HEK293 (cell line): ENCODE results near the gene RPS6KA5.

ENCODE experiments used
- CTCF ChIA-PET: fragments of 350-600 bp; formaldehyde crosslinking; extraction: SDS; loops from one replicate; lab custom pipeline; 2021; ENCODE audit warnings: antibody characterized with exemption; lab: Yijun Ruan, JAX
- POLR2A ChIA-PET: fragments of 300-600 bp; formaldehyde crosslinking; extraction: SDS; loops from one replicate; lab custom pipeline; 2020; ENCODE audit warnings: antibody characterized with exemption, inconsistent platforms; lab: Yijun Ruan, JAX
- H3K27ac ChIP-seq: fragments of 200-500 bp; sonication (Bioruptor generic); 2 replicates; pipeline ENCODE4 v1.5.1; 2014; ENCODE audit warnings: low read depth, low read length, control low read depth, inconsistent platforms; ENCODE audit errors: extremely low read depth
- H3K36me3 ChIP-seq, 2 experiments: fragments of 200-500 bp in 1 of 2; sonication (Bioruptor generic) in 1 of 2; 1 replicate in 1 of 2; 2 replicates in 1 of 2; pipeline ENCODE4 v1.5.1; 2014 to 2017; ENCODE audit warnings: inconsistent platforms in 2 of 2, low read length in 2 of 2; ENCODE audit not compliant: control insufficient read depth in 2 of 2, insufficient read depth in 1 of 2
- H3K4me1 ChIP-seq: fragments of 200-500 bp; sonication (Bioruptor generic); 2 replicates; pipeline ENCODE4 v1.5.1; 2014; ENCODE audit warnings: mild to moderate bottlenecking, low read length, inconsistent platforms; ENCODE audit not compliant: control insufficient read depth, insufficient read depth
- H3K4me3 ChIP-seq: 2 replicates; pipeline ENCODE4 v1.5.1; 2011; ENCODE audit warnings: low read depth, mild to moderate bottlenecking, control low read depth, low read length, moderate library complexity
- H3K9me3 ChIP-seq: fragments of 200-500 bp; sonication (Bioruptor generic); 2 replicates; pipeline ENCODE4 v1.5.1; 2014; ENCODE audit warnings: low read depth, low read length, inconsistent platforms; ENCODE audit not compliant: control insufficient read depth, insufficient read depth
- KLF16 ChIP-seq: fragments of 450-650 bp; formaldehyde crosslinking; IDR thresholded peaks from 2 replicates; pipeline ENCODE4 v1.5.1; 2017; ENCODE audit warnings: missing biosample characterization, missing genetic modification characterization
- MYNN ChIP-seq: fragments of 450-650 bp; formaldehyde crosslinking; IDR thresholded peaks from 2 replicates; pipeline ENCODE4 v1.5.1; 2016; ENCODE audit warnings: missing biosample characterization, missing genetic modification characterization, borderline replicate concordance
- SCRT1 ChIP-seq: fragments of 450-650 bp; formaldehyde crosslinking; IDR thresholded peaks from 2 replicates; pipeline ENCODE4 v1.5.1; 2016; ENCODE audit warnings: missing biosample characterization, missing genetic modification characterization, borderline replicate concordance
- ZIC2 ChIP-seq: fragments of 450-650 bp; formaldehyde crosslinking; IDR thresholded peaks from 2 replicates; pipeline ENCODE4 v1.5.1; 2016; ENCODE audit warnings: missing biosample characterization, missing genetic modification characterization
- ZNF138 ChIP-seq: fragments of 450-650 bp; formaldehyde crosslinking; IDR thresholded peaks from 2 replicates; pipeline ENCODE4 v1.5.1; 2016; ENCODE audit warnings: missing biosample characterization, missing genetic modification characterization, borderline replicate concordance
- ZNF157 ChIP-seq: fragments of 450-650 bp; formaldehyde crosslinking; IDR thresholded peaks from 2 replicates; pipeline ENCODE4 v1.5.1; 2016; ENCODE audit warnings: missing biosample characterization, missing genetic modification characterization
- ZNF175 ChIP-seq: fragments of 450-650 bp; formaldehyde crosslinking; IDR thresholded peaks from 2 replicates; pipeline ENCODE4 v1.5.1; 2016; ENCODE audit warnings: missing biosample characterization, missing genetic modification characterization
- ZNF23 ChIP-seq: fragments of 450-650 bp; formaldehyde crosslinking; IDR thresholded peaks from 2 replicates; pipeline ENCODE4 v1.5.1; 2016; ENCODE audit warnings: missing biosample characterization, missing genetic modification characterization, borderline replicate concordance
- ZNF280C ChIP-seq: fragments of 450-650 bp; formaldehyde crosslinking; IDR thresholded peaks from 2 replicates; pipeline ENCODE4 v1.5.1; 2016; ENCODE audit warnings: missing biosample characterization, missing genetic modification characterization
- ZNF292 ChIP-seq: fragments of 450-650 bp; formaldehyde crosslinking; IDR thresholded peaks from 2 replicates; pipeline ENCODE4 v1.5.1; 2016; ENCODE audit warnings: low read depth, missing biosample characterization, missing genetic modification characterization, borderline replicate concordance
- ZNF302 ChIP-seq: fragments of 450-650 bp; formaldehyde crosslinking; IDR thresholded peaks from 2 replicates; pipeline ENCODE4 v1.5.1; 2016; ENCODE audit warnings: missing biosample characterization, missing genetic modification characterization, low read depth
- ZNF335 ChIP-seq: fragments of 450-650 bp; formaldehyde crosslinking; conservative IDR thresholded peaks from 2 replicates; pipeline ENCODE4 v1.5.1; 2016; ENCODE audit warnings: missing biosample characterization, missing genetic modification characterization
- ZNF391 ChIP-seq: fragments of 450-650 bp; formaldehyde crosslinking; IDR thresholded peaks from 2 replicates; pipeline ENCODE4 v1.5.1; 2016; ENCODE audit warnings: low read depth, missing biosample characterization, missing genetic modification characterization, borderline replicate concordance
- ZNF404 ChIP-seq: fragments of 450-650 bp; formaldehyde crosslinking; IDR thresholded peaks from 2 replicates; pipeline ENCODE4 v1.5.1; 2017; ENCODE audit warnings: missing biosample characterization, missing genetic modification characterization
- ZNF560 ChIP-seq: fragments of 450-650 bp; formaldehyde crosslinking; IDR thresholded peaks from 2 replicates; pipeline ENCODE4 v1.5.1; 2017; ENCODE audit warnings: missing biosample characterization, missing genetic modification characterization, borderline replicate concordance
- ZNF707 ChIP-seq: fragments of 450-650 bp; formaldehyde crosslinking; IDR thresholded peaks from 2 replicates; pipeline ENCODE4 v1.5.1; 2016; ENCODE audit warnings: missing biosample characterization, missing genetic modification characterization
- ZNF785 ChIP-seq: fragments of 450-650 bp; formaldehyde crosslinking; IDR thresholded peaks from 2 replicates; pipeline ENCODE4 v1.5.1; 2016; ENCODE audit warnings: missing biosample characterization, missing genetic modification characterization
- ZSCAN16 ChIP-seq: fragments of 450-650 bp; formaldehyde crosslinking; IDR thresholded peaks from 2 replicates; pipeline ENCODE4 v1.5.1; 2016; ENCODE audit warnings: missing biosample characterization, missing genetic modification characterization
- ZSCAN23 ChIP-seq: fragments of 450-650 bp; formaldehyde crosslinking; IDR thresholded peaks from 2 replicates; pipeline ENCODE4 v1.5.1; 2016; ENCODE audit warnings: missing biosample characterization, missing genetic modification characterization
- ZXDB ChIP-seq: fragments of 450-650 bp; formaldehyde crosslinking; IDR thresholded peaks from 2 replicates; pipeline ENCODE4 v1.5.1; 2016; ENCODE audit warnings: missing biosample characterization, missing genetic modification characterization
- TF ChIP-seq, protein P1 (sequence below): fragments of 450-650 bp; formaldehyde crosslinking; IDR thresholded peaks from 2 replicates; pipeline ENCODE4 v1.5.1; 2016; ENCODE audit warnings: missing biosample characterization, missing genetic modification characterization
- TF ChIP-seq, protein P2 (sequence below): fragments of 450-650 bp; formaldehyde crosslinking; IDR thresholded peaks from 2 replicates; pipeline ENCODE4 v1.5.1; 2016; ENCODE audit warnings: missing biosample characterization, missing genetic modification characterization
- TF ChIP-seq, protein P3 (sequence below): fragments of 450-650 bp; formaldehyde crosslinking; IDR thresholded peaks from 2 replicates; pipeline ENCODE4 v1.5.1; 2016; ENCODE audit warnings: missing biosample characterization, missing genetic modification characterization
- TF ChIP-seq, protein P4 (sequence below): fragments of 450-650 bp; formaldehyde crosslinking; optimal IDR thresholded peaks from 2 replicates; pipeline ENCODE3; 2016; ENCODE audit warnings: missing biosample characterization, mild to moderate bottlenecking, missing genetic modification characterization

The RPS6KA5 gene

GRCh38 chr14:91108941-91109611 is 48.6 kb upstream of the RPS6KA5 start:
- Histone ChIP-seq H3K4me1 (peaks cover 8% of the 10 kb centered on the region), H3K9me3 (no peaks in the 10 kb centered on the region), H3K36me3 (no peaks in the 10 kb centered on the region), H3K27ac (no peak overlapping the region)
- ChIA-PET CTCF (no interaction called here), POLR2A (no interaction called here)
- TF ChIP-seq, protein P1, sequence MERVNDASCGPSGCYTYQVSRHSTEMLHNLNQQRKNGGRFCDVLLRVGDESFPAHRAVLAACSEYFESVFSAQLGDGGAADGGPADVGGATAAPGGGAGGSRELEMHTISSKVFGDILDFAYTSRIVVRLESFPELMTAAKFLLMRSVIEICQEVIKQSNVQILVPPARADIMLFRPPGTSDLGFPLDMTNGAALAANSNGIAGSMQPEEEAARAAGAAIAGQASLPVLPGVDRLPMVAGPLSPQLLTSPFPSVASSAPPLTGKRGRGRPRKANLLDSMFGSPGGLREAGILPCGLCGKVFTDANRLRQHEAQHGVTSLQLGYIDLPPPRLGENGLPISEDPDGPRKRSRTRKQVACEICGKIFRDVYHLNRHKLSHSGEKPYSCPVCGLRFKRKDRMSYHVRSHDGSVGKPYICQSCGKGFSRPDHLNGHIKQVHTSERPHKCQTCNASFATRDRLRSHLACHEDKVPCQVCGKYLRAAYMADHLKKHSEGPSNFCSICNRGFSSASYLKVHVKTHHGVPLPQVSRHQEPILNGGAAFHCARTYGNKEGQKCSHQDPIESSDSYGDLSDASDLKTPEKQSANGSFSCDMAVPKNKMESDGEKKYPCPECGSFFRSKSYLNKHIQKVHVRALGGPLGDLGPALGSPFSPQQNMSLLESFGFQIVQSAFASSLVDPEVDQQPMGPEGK (tag by site-specific recombination), result no peak
- TF ChIP-seq ZNF707 (tag by site-specific recombination), result no peak
- TF ChIP-seq, protein P2, sequence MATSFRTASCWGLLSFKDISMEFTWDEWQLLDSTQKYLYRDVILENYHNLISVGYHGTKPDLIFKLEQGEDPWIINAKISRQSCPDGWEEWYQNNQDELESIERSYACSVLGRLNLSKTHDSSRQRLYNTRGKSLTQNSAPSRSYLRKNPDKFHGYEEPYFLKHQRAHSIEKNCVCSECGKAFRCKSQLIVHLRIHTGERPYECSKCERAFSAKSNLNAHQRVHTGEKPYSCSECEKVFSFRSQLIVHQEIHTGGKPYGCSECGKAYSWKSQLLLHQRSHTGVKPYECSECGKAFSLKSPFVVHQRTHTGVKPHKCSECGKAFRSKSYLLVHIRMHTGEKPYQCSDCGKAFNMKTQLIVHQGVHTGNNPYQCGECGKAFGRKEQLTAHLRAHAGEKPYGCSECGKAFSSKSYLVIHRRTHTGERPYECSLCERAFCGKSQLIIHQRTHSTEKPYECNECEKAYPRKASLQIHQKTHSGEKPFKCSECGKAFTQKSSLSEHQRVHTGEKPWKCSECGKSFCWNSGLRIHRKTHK (tag by site-specific recombination), result no peak
- peak; percentile 32 for TF ChIP-seq ZNF335
- TF ChIP-seq, all 188 proteins: peak for 1
- no peak overlapping the region for H3K4me3 ChIP-seq

DNA sequence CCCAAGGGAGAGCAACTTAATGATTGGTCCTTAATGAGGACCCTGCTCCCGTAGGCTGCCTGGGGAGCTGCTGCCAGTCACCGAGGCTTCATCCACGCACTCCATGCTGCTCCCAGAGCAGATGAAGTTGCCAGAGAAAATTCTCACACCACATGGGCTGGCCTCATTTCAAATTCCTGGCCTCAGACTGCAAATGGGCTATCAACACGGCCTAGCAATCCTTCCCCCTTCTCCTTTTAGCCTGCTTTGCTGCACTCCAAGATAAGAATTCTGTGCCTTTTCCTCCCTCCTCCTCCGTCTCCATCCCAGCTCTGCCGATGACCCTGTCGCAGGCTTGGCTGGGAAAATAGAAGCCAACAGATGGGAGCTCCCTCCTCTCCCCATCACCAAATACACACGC is 42.7 kb upstream of the RPS6KA5 start:
- H3K4me3 ChIP-seq, result no peak overlapping the region
- no peaks in the 10 kb centered on the region for H3K9me3 ChIP-seq
- ChIA-PET POLR2A (interaction anchor here (0.6 kb wide), 1 partner anchor 228 kb away, joined by 3 read pairs; no protein-coding TSS in a partner anchor), CTCF (no interaction called here)
- no peak overlapping the region for H3K27ac ChIP-seq
- no peaks in the 10 kb centered on the region for H3K36me3 ChIP-seq
- no peak for TF ChIP-seq ZNF157
- no peak for TF ChIP-seq KLF16 (tag by site-specific recombination)
- no peak for TF ChIP-seq SCRT1
- TF ChIP-seq ZSCAN23 (tag by site-specific recombination), result no peak
- TF ChIP-seq ZNF391 (tag by site-specific recombination), result no peak
- TF ChIP-seq ZXDB (tag by site-specific recombination), result no peak
- TF ChIP-seq, protein P3, sequence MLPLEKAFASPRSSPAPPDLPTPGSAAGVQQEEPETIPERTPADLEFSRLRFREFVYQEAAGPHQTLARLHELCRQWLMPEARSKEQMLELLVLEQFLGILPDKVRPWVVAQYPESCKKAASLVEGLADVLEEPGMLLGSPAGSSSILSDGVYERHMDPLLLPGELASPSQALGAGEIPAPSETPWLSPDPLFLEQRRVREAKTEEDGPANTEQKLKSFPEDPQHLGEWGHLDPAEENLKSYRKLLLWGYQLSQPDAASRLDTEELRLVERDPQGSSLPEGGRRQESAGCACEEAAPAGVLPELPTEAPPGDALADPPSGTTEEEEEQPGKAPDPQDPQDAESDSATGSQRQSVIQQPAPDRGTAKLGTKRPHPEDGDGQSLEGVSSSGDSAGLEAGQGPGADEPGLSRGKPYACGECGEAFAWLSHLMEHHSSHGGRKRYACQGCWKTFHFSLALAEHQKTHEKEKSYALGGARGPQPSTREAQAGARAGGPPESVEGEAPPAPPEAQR, result no peak
- TF ChIP-seq ZNF785 (tag by site-specific recombination), result no peak
- TF ChIP-seq ZNF404, result no peak
- TF ChIP-seq ZIC2 (tag by site-specific recombination), result no peak
- no peak for TF ChIP-seq ZNF23 (tag by site-specific recombination)
- no peak for TF ChIP-seq ZNF138 (tag by site-specific recombination)
- no peak for TF ChIP-seq ZNF560 (tag by site-specific recombination)
- TF ChIP-seq ZNF292 (tag by site-specific recombination), result no peak
- no peak for TF ChIP-seq ZSCAN16 (tag by site-specific recombination)
- no peak for TF ChIP-seq ZNF280C (tag by site-specific recombination)
- TF ChIP-seq, protein P4, sequence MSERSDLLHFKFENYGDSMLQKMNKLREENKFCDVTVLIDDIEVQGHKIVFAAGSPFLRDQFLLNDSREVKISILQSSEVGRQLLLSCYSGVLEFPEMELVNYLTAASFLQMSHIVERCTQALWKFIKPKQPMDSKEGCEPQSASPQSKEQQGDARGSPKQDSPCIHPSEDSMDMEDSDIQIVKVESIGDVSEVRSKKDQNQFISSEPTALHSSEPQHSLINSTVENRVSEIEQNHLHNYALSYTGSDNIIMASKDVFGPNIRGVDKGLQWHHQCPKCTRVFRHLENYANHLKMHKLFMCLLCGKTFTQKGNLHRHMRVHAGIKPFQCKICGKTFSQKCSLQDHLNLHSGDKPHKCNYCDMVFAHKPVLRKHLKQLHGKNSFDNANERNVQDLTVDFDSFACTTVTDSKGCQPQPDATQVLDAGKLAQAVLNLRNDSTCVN, result no peak
- no peak for TF ChIP-seq ZNF302 (tag by site-specific recombination)
- TF ChIP-seq MYNN, result no peak
- no peak for TF ChIP-seq ZNF175
- H3K4me1 ChIP-seq, result no peaks in the 10 kb centered on the region
